ENCODE data around the gene C13orf46.

C13orf46 gene

GRCh38 chr13:113938246-113938645 lies 35.6 kb downstream of the C13orf46 start:
- no peak for DNase-seq (ENCODE audit: low read depth)

DNA sequence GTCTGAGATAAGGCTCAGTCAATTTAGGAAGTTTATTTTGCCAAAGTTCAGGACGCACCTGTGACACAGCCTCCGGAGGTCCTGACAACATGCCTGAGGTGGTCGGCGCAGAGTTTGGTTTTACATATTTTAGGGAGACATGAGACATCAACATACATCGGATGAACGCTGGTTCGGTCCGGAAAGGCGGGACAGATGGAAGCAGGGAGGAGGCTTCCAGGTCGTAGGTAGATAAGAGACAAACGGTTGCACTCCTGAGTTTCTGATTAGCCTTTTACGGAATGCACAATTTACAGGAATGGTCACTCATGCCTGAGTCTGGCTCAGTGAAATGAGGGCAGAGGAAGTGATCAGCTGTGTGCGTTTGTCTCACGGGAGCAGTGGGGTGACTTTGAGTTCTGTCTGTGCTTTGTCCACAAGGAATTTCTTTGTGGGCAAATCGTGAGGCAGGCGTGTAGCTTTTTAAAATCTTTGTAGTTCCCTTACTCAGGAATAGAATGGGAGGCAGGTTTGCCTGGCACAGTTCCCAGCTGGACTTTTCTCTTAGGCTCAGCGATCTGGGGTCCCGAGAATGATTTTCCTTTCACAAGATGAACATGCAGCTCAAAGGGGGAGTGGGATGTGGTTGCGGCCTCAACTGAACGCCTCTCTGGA lies 36.2 kb downstream of the C13orf46 start:
- DNase-seq (ENCODE audit: low read depth), result no peak

DNA sequence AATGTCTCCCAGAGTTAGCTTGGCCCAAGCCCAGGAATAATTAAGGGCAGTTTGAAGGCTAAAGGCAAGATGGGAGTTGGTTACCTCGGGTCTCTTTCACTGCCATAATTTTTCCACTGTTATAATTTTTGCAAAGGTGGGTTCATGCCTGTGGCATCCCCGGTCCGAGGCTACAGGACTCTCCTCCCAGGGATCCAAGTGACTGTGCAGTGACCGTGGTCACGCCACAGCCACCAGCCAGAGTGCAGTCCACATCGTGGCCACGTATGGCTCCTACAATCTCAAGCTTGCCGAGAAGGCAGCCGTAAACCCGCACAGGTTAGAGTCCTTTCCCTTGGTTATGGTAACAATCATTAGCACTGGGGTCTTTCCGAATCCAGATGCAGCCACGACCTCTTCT lies 36.8 kb downstream of the C13orf46 start:
- DNase-seq (ENCODE audit: low read depth), result no peak

GRCh38 chr13:113936166-113936965 lies 37.5 kb downstream of the C13orf46 start:
- no peak for DNase-seq (ENCODE audit: low read depth)

- DNase-seq (ENCODE audit: low read depth), result no peak
These were observed 38.7 kb downstream of the C13orf46 start for GRCh38 chr13:113935001-113935844.

- DNase-seq (ENCODE audit: low read depth), result no peak
These were observed 39.3 kb downstream of the C13orf46 start for GRCh38 chr13:113934576-113934975.

- DNase-seq (ENCODE audit: low read depth), result no peak
These were observed 40.0 kb downstream of the C13orf46 start for GRCh38 chr13:113933901-113934300.

- no peak for DNase-seq (ENCODE audit: low read depth)
These were observed 41.9 kb downstream of the C13orf46 start for GRCh38 chr13:113931841-113932459.

DNA sequence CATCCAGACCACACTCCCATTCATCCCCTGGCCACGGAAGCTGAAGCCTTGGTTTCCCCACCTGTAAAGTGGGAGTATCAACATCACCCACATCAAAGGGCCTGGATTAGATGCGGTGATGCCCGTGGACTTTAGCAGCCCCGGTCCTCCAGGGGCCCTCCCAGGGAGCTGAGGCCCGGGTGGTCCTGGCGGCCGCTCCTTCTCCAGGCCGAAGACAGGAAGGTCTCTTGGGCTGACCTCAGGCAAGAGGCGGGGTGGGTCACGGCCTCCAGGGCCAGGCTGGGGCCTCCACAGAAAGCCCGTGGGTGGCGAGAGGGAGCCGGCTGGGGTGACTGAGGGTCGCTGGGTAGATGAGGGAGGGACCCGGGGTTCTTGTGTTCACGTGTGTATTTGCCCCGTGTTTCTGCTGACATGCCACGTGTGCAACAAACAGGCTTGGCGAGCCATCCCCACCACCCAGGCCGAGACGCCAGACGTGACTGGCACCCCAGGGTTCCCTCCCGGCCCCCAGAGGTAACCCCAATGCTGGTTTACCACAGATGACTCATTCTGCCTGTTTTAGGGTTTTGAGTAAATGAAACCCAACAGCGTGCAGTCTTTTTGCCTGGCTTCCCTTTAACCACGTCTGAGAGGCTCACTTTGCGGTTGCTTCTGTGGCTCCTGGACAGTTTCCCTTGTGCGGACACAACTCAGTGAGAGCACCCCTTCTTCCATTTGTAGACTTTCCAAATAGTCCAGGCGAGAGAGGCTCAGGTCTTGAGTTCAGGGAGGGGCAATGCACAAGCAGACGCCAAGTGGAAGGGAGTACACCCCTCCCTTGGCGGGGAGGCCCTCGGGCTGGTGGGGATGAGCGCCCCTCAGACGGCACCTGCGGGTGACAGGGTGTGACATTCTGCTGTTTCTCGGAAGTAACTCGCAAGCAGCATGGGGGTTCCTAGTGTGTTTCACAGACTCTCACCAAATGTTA lies 42.9 kb downstream of the C13orf46 start:
- DNase-seq (ENCODE audit: low read depth), result peak; percentile 16

DNA sequence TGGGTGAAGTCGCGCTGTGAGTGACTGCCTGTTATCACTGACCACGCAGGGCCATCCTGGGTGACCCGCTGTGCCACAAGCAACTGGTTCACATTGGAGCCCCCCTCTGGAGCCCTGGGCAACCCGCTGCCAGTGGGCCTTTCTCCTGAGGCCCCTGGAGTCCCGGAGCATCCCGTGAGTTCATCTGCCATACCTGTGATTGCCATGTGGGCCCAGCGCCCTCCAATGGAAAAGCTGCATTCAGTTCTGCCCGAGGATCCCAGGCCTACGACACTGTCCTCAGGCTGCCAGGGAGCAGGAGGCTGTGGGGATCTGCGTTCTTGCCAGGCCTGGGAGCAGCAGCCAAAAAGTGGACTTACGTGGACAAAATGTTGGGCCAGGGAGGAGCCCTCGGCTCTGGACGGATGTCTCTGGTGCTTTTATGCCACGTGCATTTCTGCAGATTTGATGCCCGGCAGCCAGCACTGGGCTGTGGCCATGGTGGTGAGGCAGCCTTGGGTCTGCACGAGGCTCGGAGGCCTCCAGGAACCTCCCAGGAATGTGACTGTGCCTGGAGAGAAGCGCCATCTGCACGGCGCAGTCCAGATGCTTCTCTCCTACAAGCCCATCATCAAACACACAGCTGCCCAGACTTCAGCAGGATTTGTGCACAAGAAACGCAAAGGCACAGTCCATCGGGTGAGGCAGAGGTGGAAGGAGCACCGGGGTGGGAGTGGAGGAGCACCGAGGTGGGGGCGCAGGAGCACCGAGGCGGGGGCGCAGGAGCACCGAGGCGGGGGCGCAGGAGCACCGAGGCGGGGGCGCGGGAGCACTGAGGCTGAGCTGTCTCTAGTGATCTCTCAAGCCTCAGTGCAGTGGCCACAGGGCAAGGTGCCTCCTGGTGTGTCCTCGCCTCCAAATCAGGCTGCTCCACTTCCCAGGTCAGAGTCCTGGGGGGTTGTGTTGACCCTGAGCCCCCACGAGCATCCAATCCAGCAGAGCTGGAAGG lies 44.0 kb downstream of the C13orf46 start:
- no peak for DNase-seq (ENCODE audit: low read depth)

- no peak for DNase-seq (ENCODE audit: low read depth)
These were observed 44.9 kb downstream of the C13orf46 start for GRCh38 chr13:113928685-113929627.

DNA sequence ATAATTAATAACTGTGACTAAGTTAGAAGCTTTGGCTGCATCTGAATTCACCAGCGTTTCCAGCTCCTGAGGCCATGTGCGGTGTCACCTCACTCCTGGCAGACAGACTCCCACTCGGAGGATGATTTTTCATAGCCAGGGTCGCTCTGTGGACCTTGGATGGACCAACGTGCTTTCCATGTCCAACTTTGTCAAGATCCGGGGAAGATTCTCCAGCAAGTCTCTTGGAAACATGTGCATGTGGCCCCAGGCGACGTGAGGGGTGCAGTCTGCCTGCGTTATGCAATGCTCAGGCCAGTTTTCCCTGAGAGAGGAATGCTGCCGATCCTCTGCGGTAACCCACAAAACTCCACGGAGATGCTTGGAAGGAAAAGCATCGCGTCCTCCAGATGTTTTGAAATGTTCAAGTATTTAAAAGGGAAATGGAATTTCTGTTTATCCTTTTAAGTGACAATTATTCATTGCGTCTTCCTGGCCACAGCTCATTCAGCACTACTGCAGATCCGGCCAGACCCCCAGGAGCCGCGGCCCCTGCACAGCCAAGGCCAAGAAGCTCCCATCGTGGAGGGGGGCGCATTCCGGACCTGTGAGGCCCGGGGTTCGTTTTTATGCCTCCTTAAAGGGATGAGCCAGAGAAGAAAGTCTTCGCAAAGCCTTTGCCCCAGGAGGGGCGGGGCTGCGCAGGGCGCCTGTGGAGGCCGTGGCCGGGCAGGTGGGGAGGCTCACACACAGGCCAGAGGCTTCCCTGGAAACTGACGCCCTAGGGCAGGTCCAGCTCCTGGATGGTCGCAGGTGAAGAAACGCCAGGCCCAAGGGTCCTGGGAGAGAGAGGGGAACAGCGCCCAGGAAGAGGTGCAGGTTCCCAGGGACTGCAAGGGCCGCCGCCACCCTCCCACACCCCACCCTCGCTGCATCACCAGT lies 46.0 kb downstream of the C13orf46 start:
- no peak for DNase-seq (ENCODE audit: low read depth)

GRCh38 chr13:113926951-113927660 lies 46.8 kb downstream of the C13orf46 start:
- DNase-seq (ENCODE audit: low read depth), result no peak

GRCh38 chr13:113926301-113926761 lies 47.5 kb downstream of the C13orf46 start:
- DNase-seq (ENCODE audit: low read depth), result no peak

- DNase-seq (ENCODE audit: low read depth), result no peak
These were observed 49.5 kb downstream of the C13orf46 start for GRCh38 chr13:113924184-113924901.
